KMS-11 (cell line): Measurements from ENCODE around the gene TRERF1.
"Not testable (repeated sequence)": the region's sequence is repeated elsewhere in the genome, so short reads cannot be mapped to it uniquely, and the experiment has no call there.

Experiments
- H2AFZ ChIP-seq: fragments of 200-600 bp; sonication (generic); 2 replicates; pipeline ENCODE4 v1.6.1; 2016; ENCODE audit warnings: antibody characterized with exemption, mixed run types, low read depth
- H3K27ac ChIP-seq: fragments of 200-600 bp; sonication (generic); 2 replicates; pipeline ENCODE4 v1.6.1; 2016; ENCODE audit warnings: mild to moderate bottlenecking, mixed run types
- H3K27me3 ChIP-seq: fragments of 200-600 bp; sonication (generic); 2 replicates; pipeline ENCODE4 v1.6.1; 2017; ENCODE audit warnings: mild to moderate bottlenecking, low read depth, mixed run types, moderate library complexity; ENCODE audit not compliant: insufficient read depth
- H3K36me3 ChIP-seq: fragments of 200-600 bp; sonication (generic); 2 replicates; pipeline ENCODE4 v1.6.1; 2017; ENCODE audit warnings: mild to moderate bottlenecking, mixed run types; ENCODE audit not compliant: insufficient read depth
- H3K4me1 ChIP-seq: fragments of 200-600 bp; sonication (generic); 2 replicates; pipeline ENCODE4 v1.6.1; 2016; ENCODE audit warnings: mild to moderate bottlenecking, low read depth, mixed run types; ENCODE audit not compliant: poor library complexity, severe bottlenecking
- H3K4me2 ChIP-seq: fragments of 200-600 bp; sonication (generic); 2 replicates; pipeline ENCODE4 v1.7.0; 2016; ENCODE audit warnings: mild to moderate bottlenecking, mixed run types
- H3K4me3 ChIP-seq: fragments of 200-600 bp; sonication (generic); IDR thresholded peaks from 2 replicates; pipeline ENCODE4 v1.6.1; 2017; ENCODE audit warnings: low read depth, low read length, mixed read lengths; ENCODE audit not compliant: insufficient read depth
- H3K79me2 ChIP-seq: fragments of 200-600 bp; sonication (generic); 2 replicates; pipeline ENCODE4 v1.6.1; 2016; ENCODE audit warnings: low read depth, mixed run types; ENCODE audit not compliant: insufficient read depth
- H3K9ac ChIP-seq: fragments of 200-600 bp; sonication (generic); 2 replicates; pipeline ENCODE4 v1.6.1; 2016; ENCODE audit warnings: mild to moderate bottlenecking, mixed run types
- H4K20me1 ChIP-seq: fragments of 200-600 bp; sonication (generic); 2 replicates; pipeline ENCODE4 v1.6.1; 2016; ENCODE audit warnings: mild to moderate bottlenecking, mixed run types; ENCODE audit not compliant: insufficient read depth
- TF ChIP-seq, protein P1 (sequence below): fragments of 200-600 bp; sonication (generic); conservative IDR thresholded peaks from 2 replicates; pipeline ENCODE4 v1.6.1; 2017; ENCODE audit warnings: low read depth, mild to moderate bottlenecking, antibody characterized with exemption, low read length, moderate library complexity, mixed read lengths

TRERF1 gene

DNA sequence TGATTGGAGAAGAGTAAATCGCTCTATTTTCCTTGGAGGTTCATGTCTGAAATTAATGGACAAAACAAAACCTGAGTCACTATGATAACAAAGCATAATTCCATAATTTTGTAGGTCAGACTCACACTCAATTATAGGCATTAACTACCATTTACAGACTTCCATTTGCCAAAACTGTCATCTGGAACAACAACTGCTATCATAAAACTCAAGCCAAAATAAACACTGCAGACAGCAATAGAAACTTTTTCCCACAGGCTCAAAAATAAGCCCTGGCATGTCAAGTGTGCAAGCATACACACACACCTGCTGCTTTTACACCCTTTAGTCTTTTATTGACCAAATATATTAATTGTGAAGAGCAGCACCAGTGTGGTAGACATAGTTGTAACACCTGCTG, 241.2 kb downstream of the TRERF1 start:
- TF ChIP-seq, protein P1, sequence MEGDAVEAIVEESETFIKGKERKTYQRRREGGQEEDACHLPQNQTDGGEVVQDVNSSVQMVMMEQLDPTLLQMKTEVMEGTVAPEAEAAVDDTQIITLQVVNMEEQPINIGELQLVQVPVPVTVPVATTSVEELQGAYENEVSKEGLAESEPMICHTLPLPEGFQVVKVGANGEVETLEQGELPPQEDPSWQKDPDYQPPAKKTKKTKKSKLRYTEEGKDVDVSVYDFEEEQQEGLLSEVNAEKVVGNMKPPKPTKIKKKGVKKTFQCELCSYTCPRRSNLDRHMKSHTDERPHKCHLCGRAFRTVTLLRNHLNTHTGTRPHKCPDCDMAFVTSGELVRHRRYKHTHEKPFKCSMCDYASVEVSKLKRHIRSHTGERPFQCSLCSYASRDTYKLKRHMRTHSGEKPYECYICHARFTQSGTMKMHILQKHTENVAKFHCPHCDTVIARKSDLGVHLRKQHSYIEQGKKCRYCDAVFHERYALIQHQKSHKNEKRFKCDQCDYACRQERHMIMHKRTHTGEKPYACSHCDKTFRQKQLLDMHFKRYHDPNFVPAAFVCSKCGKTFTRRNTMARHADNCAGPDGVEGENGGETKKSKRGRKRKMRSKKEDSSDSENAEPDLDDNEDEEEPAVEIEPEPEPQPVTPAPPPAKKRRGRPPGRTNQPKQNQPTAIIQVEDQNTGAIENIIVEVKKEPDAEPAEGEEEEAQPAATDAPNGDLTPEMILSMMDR: no peak
- Histone ChIP-seq H3K79me2 (no peaks in the 10 kb centered on the region), H3K9ac (no peak overlapping the region), H3K36me3 (peaks cover 6% of the 10 kb centered on the region), H4K20me1 (no peaks in the 10 kb centered on the region), H3K4me2 (no peak overlapping the region), H3K4me3 (no peak overlapping the region), H3K4me1 (peaks cover 19% of the 10 kb centered on the region), H3K27ac (no peak overlapping the region), H3K27me3 (no peaks in the 10 kb centered on the region), H2AFZ (no peak overlapping the region)

DNA sequence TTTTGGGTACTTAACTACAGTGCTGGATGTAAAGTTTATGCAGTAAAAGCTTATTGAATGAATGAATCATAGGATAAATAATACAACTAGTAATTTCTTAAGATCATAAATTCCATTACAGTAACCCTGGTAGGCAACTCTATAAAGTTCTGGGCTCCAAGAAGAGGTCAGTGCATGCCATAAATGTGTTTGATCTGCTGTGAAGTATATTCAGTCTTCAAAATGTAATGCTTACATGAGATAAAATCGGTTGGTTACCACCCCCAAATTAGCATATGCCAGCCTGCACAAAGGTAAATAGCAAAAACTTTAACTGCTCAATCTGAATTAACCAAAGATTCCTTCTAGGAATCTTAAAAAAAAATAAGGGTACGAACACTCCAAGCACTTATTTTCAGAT, 244.2 kb downstream of the TRERF1 start:
- H2AFZ ChIP-seq, H3K27me3 ChIP-seq, H3K27ac ChIP-seq, H4K20me1 ChIP-seq, H3K4me1 ChIP-seq, H3K4me3 ChIP-seq, H3K36me3 ChIP-seq, H3K79me2 ChIP-seq, H3K9ac ChIP-seq, H3K4me2 ChIP-seq: not testable (repeated sequence)

DNA sequence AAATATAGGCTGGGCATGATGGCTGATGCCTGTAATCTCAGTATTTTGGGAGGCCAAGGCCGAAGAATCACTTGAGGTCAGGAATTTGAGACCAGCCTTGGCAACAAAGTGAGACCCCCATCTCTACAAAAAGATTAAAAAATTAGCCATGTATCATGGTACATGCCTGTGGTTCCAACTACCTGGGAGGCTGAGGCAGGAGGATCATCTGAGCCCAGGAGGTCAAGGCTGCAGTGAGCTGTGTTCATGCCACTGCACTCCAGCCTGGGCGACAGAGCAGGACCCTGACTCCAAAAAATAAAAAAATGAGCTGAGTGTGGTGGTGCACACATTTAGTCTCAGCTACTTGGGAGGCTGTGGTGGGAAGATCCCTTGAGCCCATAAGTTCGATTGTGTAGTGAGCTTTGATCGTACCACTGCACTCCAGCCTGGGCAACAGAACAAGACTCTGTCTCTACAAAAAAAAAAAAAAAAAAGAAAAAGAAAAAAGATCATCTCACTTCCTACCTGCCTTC, 246.9 kb downstream of the TRERF1 start:
- Histone ChIP-seq H2AFZ (no peak overlapping the region), H3K4me3 (no peak overlapping the region), H3K27me3 (no peaks in the 10 kb centered on the region), H3K27ac (no peak overlapping the region), H3K4me2 (no peak overlapping the region), H3K9ac (no peak overlapping the region), H3K36me3 (peaks cover 3% of the 10 kb centered on the region; the same call in 1 of the 2 replicates), H3K4me1 (no peaks in the 10 kb centered on the region), H3K79me2 (no peaks in the 10 kb centered on the region), H4K20me1 (no peaks in the 10 kb centered on the region)
- TF ChIP-seq, protein P1: no peak

DNA sequence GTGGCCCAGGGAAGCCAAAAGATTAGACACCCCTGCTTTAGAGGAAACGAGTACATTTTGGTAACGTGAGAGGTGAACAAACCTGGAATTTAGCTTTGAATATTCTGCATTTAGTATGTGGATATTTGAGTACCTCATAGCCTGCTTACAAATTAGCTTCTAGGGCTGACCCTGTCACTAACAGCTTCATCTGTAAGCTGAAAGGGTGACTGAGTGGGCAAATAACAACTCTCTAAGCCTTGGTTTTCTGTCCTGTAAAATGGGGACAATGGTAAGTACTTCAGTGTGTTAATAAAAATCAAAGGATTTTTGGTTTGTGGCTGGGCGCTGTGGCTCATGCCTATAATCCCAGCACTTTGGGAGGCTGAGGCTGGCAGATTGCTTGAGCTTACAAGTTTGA, 248.5 kb downstream of the TRERF1 start:
- Histone ChIP-seq H3K27me3 (no peaks in the 10 kb centered on the region), H3K79me2 (no peaks in the 10 kb centered on the region), H3K9ac (no peak overlapping the region), H3K4me2 (no peak overlapping the region), H3K4me3 (no peak overlapping the region), H4K20me1 (no peaks in the 10 kb centered on the region), H2AFZ (no peak overlapping the region), H3K27ac (no peak overlapping the region), H3K36me3 (peaks cover 2% of the 10 kb centered on the region; the same call in 1 of the 2 replicates), H3K4me1 (no peaks in the 10 kb centered on the region)
- TF ChIP-seq, protein P1: no peak

DNA sequence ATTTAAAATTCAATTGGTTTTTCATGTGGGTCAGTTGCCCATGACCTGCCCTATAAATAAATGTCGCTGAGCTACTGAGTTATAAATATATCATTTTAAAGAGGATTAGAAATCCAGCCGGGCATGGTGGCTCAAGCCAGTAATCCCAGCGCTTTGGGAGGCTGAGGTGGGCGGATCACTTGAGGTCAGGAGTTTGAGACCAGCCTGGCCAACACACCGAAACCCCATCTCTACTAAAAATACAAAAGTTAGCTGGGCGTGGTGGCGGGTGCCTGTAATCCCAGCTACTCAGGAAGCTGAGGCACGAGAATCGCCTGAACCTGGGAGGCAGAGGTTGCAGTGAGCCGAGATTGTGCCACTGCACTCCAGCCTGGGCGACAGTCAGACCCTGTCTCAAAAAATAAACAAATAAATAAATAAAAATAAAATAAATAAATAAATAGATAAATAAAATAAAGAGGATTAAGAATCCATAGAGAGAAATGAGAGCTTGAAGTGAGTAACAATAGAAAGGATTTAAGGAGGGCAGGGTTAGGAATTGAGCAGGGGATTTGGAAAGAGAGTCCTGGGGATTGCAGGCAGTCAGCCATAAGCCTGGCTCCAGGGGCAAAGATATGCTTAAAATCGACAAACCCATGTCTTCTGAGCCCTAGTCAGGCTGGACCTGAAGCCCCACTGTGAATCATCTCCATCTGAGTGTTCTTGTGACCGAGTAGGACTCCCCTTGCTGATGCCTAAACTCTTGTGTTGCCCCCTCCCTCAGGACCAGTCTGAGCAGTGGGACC, 249.4 kb downstream of the TRERF1 start:
- not testable (repeated sequence) for H4K20me1 ChIP-seq, H3K9ac ChIP-seq, H3K27me3 ChIP-seq, H3K4me3 ChIP-seq, H3K36me3 ChIP-seq, H3K79me2 ChIP-seq, H2AFZ ChIP-seq, H3K4me2 ChIP-seq, H3K4me1 ChIP-seq, H3K27ac ChIP-seq
